DND-41 (cell line): Measurements from ENCODE around the gene LRRC4.

Source experiments
- ATAC-seq: fragments of 200-7000 bp; cut with Tn5 transposase; 3 replicates; pipeline ENCODE4 v1.9.1; 2021; ENCODE audit warnings: low read depth; ENCODE audit not compliant: insufficient read depth
- DNase-seq: peaks from one replicate; pipeline ENCODE4 v3.0.0-alpha.2; 2020
- H2AFZ ChIP-seq: 2 replicates; pipeline ENCODE4 v1.6.0; 2012; ENCODE audit warnings: low read depth, low read length
- H3K27ac ChIP-seq: 2 replicates; pipeline ENCODE4 v1.5.1; 2012; ENCODE audit warnings: low read length, inconsistent platforms
- H3K27me3 ChIP-seq: fragments of 200-600 bp; sonication (generic); 2 replicates; pipeline ENCODE4 v1.6.0; 2012; ENCODE audit warnings: low read length, mild to moderate bottlenecking, inconsistent platforms; ENCODE audit not compliant: insufficient read depth, poor library complexity
- H3K36me3 ChIP-seq: 2 replicates; pipeline ENCODE4 v1.5.1; 2012; ENCODE audit warnings: low read length, inconsistent platforms; ENCODE audit not compliant: insufficient read depth
- H3K4me1 ChIP-seq: 2 replicates; pipeline ENCODE4 v1.5.1; 2012; ENCODE audit warnings: mild to moderate bottlenecking, low read length; ENCODE audit not compliant: insufficient read depth
- H3K4me2 ChIP-seq: 2 replicates; pipeline ENCODE4 v1.6.0; 2012; ENCODE audit warnings: mild to moderate bottlenecking, moderate library complexity, low read length, inconsistent platforms; ENCODE audit not compliant: insufficient read depth
- H3K4me3 ChIP-seq, 2 experiments: fragments of 200-600 bp in 1 of 2; shearing (Covaris generic) in 1 of 2; 2 replicates each; pipeline ENCODE4 v1.5.1; 2012 to 2016; ENCODE audit warnings: inconsistent platforms in 2 of 2, low read length in 2 of 2, mild to moderate bottlenecking in 2 of 2, low read depth in 1 of 2, moderate library complexity in 1 of 2
- H3K79me2 ChIP-seq: 2 replicates; pipeline ENCODE4 v1.6.0; 2012; ENCODE audit warnings: low read length, inconsistent platforms; ENCODE audit not compliant: insufficient read depth
- H3K9ac ChIP-seq: 2 replicates; pipeline ENCODE4 v1.6.0; 2012; ENCODE audit warnings: low read depth, mild to moderate bottlenecking, inconsistent platforms, low read length, moderate library complexity
- H3K9me3 ChIP-seq: 2 replicates; pipeline ENCODE4 v1.5.1; 2012; ENCODE audit warnings: low read length, moderate library complexity, mild to moderate bottlenecking, inconsistent platforms; ENCODE audit not compliant: insufficient read depth, severe bottlenecking
- H4K20me1 ChIP-seq: 2 replicates; pipeline ENCODE4 v1.6.0; 2012; ENCODE audit warnings: low read length; ENCODE audit not compliant: insufficient read depth
- CTCF ChIP-seq: IDR thresholded peaks from 2 replicates; pipeline ENCODE4 v1.5.1; 2012; ENCODE audit warnings: borderline replicate concordance, low read length, moderate library complexity, mild to moderate bottlenecking; ENCODE audit not compliant: poor library complexity, severe bottlenecking; ENCODE audit errors: extremely low read depth
- EZH2 ChIP-seq: IDR thresholded peaks from 3 replicates; pipeline ENCODE4 v1.6.1; 2012; ENCODE audit warnings: borderline replicate concordance, low read depth, mild to moderate bottlenecking, moderate library complexity, low read length, inconsistent platforms; ENCODE audit not compliant: severe bottlenecking

LRRC4 gene

DNA sequence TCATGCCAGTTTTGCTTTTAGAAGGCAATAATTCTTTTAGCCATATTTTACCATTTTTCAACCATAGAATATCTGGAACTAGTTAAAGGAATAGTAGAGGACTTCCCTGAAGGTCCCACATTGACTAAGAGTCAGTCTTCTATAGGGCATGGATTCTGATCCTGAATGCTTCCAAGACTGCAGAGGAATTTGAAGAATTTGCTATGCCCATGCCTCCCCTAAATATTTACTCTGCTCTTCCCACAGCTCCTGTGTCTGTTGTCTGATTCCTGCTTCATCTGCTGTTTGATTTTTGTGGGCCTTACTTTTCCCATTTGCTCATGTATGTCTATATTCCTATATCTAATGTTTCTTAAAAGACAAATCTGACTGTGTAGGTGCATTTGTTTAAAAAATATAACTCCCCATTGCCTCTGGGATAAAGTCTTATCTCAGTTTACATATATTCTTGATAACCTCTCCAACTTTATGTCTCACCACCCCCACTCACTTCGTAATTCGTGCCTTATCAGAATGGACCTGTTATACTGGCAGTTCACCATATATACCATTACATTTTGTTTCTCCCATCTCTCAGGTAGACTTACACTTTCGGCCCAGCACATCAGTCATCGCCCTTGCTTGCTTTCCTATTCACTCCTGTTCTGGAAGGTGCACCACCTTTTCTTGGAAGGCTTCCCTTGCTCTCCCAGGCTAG is 33.9 kb downstream of the LRRC4 start:
- Histone ChIP-seq H3K4me2 (no peak overlapping the region), H4K20me1 (peaks cover 5% of the 10 kb centered on the region; the same call in 1 of the 2 replicates), H3K4me1 (no peaks in the 10 kb centered on the region), H3K27me3 (no peaks in the 10 kb centered on the region), H3K27ac (no peak overlapping the region), H3K4me3 (no peak overlapping the region), H3K36me3 (peaks cover 39% of the 10 kb centered on the region; the same call in 1 of the 2 replicates), H3K79me2 (no peaks in the 10 kb centered on the region), H3K9me3 (no peaks in the 10 kb centered on the region), H2AFZ (no peak overlapping the region), H3K9ac (no peak overlapping the region)
- no peak for DNase-seq
- TF ChIP-seq CTCF (no peak), EZH2 (no peak)
- no peak for ATAC-seq

DNA sequence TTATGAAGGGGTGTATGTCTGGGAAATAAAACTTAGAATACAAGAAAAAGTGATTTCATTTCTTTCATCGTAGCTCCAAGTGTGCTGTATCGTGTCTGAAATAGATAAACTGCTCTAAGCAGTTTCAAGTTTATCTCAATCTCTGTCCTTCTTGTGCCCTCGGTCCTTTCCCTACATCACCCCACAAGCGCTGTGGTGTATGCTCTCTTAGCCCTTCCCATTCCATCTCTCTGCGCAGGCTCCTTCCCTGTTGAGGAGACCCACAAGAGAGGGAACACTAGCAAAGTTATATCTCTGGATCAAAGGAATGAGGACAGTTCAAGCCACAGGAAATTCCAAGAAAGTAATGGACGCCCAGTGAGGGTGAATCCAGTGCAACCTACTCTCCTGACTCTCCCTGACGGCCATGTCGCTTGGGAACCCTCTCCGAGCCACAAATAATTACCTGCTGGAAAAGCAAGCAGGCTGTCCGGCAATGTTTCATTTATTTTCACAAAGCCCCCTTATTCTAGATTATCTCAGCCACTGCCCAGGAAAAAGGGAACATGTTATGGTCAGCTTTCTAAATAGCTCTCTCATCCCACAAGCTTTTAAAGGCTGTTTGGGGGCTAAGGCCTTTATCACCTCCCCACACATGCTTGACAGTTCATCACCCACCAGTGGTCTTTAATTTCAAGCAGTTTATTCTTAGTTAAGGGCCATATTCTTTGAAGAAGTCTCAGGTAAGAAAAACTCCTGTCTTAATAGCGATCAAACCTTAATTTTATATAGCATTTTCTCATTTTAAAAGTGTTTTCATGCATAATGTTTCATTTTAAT is 34.8 kb downstream of the LRRC4 start:
- Histone ChIP-seq H2AFZ (no peak overlapping the region), H3K4me1 (no peaks in the 10 kb centered on the region), H3K9me3 (no peaks in the 10 kb centered on the region), H3K27ac (no peak overlapping the region), H3K9ac (no peak overlapping the region), H3K79me2 (no peaks in the 10 kb centered on the region), H3K4me3 (no peak overlapping the region), H3K27me3 (no peaks in the 10 kb centered on the region), H3K36me3 (peaks cover 47% of the 10 kb centered on the region; the same call in 1 of the 2 replicates), H3K4me2 (no peak overlapping the region), H4K20me1 (peaks cover 5% of the 10 kb centered on the region; the same call in 1 of the 2 replicates)
- ATAC-seq (no peak), DNase-seq (no peak)
- TF ChIP-seq EZH2 (no peak), CTCF (no peak)

DNA sequence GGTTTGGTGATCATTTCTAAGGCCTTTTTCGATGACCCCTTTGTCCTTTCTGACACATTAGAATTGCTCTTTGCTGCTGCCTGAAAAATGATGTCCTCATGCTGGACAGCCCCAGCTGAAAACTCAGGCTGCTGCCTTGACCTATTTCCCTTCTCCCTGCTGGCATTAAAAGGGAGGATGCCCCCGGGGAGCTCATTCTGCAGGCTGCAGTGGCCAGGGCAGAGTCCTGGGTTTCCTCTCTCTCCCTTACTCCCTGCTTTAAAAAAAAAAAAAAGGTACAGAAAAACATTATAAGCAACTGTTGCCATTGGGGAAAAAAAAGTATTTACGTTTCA is 35.4 kb downstream of the LRRC4 start:
- Histone ChIP-seq H3K79me2 (no peaks in the 10 kb centered on the region), H3K9ac (no peak overlapping the region), H3K27ac (no peak overlapping the region), H3K27me3 (no peaks in the 10 kb centered on the region), H3K9me3 (no peaks in the 10 kb centered on the region), H2AFZ (no peak overlapping the region), H3K36me3 (peaks cover 49% of the 10 kb centered on the region), H3K4me2 (no peak overlapping the region), H3K4me1 (no peaks in the 10 kb centered on the region), H3K4me3 (no peak overlapping the region), H4K20me1 (peaks cover 5% of the 10 kb centered on the region; the same call in 1 of the 2 replicates)
- TF ChIP-seq EZH2 = no peak
- TF ChIP-seq CTCF = no peak
- no peak for DNase-seq
- ATAC-seq = no peak
